Measurements from ENCODE around the gene KCNJ6.

GRCh38 chr21:37668462-37669239 is 247.6 kb downstream of the KCNJ6 start:
- TF ChIP-seq, protein P1, sequence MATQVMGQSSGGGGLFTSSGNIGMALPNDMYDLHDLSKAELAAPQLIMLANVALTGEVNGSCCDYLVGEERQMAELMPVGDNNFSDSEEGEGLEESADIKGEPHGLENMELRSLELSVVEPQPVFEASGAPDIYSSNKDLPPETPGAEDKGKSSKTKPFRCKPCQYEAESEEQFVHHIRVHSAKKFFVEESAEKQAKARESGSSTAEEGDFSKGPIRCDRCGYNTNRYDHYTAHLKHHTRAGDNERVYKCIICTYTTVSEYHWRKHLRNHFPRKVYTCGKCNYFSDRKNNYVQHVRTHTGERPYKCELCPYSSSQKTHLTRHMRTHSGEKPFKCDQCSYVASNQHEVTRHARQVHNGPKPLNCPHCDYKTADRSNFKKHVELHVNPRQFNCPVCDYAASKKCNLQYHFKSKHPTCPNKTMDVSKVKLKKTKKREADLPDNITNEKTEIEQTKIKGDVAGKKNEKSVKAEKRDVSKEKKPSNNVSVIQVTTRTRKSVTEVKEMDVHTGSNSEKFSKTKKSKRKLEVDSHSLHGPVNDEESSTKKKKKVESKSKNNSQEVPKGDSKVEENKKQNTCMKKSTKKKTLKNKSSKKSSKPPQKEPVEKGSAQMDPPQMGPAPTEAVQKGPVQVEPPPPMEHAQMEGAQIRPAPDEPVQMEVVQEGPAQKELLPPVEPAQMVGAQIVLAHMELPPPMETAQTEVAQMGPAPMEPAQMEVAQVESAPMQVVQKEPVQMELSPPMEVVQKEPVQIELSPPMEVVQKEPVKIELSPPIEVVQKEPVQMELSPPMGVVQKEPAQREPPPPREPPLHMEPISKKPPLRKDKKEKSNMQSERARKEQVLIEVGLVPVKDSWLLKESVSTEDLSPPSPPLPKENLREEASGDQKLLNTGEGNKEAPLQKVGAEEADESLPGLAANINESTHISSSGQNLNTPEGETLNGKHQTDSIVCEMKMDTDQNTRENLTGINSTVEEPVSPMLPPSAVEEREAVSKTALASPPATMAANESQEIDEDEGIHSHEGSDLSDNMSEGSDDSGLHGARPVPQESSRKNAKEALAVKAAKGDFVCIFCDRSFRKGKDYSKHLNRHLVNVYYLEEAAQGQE (IDR thresholded peaks at IDR 0.05), result no peak
- TF ChIP-seq SP1 (IDR thresholded peaks at IDR 0.05), result no peak
- TF ChIP-seq, protein P2, sequence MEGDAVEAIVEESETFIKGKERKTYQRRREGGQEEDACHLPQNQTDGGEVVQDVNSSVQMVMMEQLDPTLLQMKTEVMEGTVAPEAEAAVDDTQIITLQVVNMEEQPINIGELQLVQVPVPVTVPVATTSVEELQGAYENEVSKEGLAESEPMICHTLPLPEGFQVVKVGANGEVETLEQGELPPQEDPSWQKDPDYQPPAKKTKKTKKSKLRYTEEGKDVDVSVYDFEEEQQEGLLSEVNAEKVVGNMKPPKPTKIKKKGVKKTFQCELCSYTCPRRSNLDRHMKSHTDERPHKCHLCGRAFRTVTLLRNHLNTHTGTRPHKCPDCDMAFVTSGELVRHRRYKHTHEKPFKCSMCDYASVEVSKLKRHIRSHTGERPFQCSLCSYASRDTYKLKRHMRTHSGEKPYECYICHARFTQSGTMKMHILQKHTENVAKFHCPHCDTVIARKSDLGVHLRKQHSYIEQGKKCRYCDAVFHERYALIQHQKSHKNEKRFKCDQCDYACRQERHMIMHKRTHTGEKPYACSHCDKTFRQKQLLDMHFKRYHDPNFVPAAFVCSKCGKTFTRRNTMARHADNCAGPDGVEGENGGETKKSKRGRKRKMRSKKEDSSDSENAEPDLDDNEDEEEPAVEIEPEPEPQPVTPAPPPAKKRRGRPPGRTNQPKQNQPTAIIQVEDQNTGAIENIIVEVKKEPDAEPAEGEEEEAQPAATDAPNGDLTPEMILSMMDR (IDR thresholded peaks at IDR 0.05; ENCODE audit: low read depth, low read length, missing input control), result no peak

Measured in liver (tissue), 3 donors.